Hematopoietic multipotent progenitor cell treated with erythropoietin and hydrocortisone succinate and interleukin-3 and kit ligand, for 17 days (in vitro differentiated cells): ENCODE results near the gene AFF1.

Source experiments
- DNase-seq: peaks from one replicate; pipeline ENCODE4 v3.0.0-alpha.2; 2015; ENCODE audit warnings: low spot score

The AFF1 gene

DNA sequence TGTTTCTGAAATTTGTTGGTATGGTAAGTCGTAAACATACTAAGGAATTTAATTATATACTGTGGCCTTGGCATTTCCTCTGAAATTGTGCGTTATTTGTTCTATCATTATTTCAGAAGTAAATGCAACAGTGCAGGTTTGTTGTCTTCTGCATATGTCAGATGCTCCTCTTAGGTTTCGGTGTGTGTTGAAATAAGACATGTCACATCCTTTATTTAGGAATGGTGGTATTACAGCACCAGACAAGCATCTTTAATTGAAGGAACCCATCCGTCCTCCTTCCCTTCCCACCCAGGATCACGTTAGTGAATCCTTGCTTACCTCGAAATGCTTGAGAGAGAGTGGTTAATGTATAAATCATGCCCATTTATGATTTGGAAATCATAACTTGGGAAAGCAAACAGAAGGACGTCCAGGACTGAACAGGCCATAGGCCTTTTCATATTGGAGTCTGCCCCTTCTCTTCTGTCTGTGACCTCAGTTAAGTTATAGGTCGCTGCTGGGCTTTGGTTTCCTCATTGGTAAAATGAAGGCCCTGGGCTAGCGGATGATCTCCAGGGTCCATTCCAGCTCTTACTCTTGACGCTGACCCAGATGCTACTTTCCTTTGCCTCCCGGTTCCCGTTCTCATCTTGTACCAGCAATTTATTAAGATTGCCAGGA lies 151.5 kb downstream of the AFF1 start:
- DNase-seq = no peak

GRCh38 chr4:87087015-87087414 lies 152.2 kb downstream of the AFF1 start:
- no peak for DNase-seq

DNA sequence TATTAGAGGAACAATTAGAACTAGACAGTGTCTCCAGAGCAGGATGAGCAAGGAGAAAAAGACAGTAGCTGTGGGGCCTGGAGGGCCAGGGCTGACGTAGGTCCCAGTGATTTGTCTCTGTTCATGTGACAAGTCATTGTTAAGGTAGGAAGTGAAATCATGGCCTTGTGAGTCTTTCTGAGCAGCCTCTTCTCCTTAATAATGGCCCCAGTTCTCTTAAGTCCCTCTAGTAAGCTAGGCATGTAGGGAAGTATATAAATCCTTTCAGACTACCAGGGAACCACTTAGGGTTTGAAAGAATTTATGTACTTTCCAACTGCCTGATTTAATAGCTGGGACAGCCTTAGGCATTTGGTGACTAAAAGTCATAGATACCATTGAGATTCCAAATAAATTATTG lies 152.6 kb downstream of the AFF1 start:
- DNase-seq = no peak

DNA sequence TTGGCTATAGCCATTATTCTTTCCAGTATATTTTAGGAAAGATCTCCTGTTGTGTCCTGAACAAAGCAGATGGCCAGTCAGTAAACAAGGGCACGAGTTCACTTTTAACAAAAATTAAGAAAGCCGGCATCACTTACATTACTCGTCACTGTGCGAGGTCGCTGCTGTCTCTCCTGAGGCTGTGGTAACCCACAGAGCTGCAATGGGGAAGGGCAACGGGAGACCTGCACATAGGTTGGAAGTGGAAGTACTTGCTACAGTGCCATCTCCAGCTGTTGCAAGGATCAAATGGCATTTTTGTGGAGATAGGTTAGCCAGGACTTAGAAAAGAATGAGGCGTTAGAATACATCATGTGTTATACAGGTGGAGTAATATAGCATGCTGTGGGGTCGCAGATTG lies 153.4 kb downstream of the AFF1 start:
- DNase-seq = no peak

- DNase-seq = no peak
These were observed 154.6 kb downstream of the AFF1 start for GRCh38 chr4:87089368-87089767.

GRCh38 chr4:87090305-87090704 lies 155.5 kb downstream of the AFF1 start:
- no peak for DNase-seq

DNA sequence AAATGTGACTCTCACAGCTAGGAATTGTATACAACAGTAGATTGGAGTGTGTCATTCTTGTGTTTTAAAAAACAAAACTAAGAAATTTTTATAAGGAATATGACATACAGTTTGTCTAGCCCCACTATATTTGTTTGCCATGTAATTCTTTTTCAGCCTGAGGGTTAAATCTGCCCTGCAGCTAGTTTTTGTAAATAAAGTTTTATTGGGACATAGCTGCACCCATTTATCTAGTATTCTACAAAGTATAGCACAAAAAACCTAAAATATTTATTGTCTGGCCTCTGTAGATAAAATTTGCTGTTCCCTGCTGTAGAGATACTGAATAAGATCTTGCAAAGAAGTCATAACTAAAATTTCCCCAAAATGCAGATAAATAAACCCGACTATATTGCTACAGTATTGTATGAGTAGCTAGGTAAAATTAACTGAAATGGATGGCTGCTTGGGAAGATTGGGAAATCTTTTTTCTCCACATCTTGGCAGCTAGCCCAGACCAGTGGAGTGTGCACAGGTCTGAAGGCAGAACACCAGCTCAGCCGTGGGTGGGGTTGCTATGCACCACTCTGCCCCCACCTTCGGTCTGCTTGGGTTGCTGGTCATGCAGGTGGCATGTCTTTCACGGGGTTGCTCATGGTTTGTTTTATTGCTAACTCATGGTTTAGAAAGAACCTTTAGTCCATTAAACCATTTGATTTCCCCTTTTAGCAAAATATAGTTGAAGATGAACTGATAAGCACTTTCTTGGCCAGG lies 157.8 kb downstream of the AFF1 start:
- peak; percentile 91 for DNase-seq

GRCh38 chr4:87093443-87094123 lies 158.8 kb downstream of the AFF1 start:
- DNase-seq = peak; percentile 76

GRCh38 chr4:87097075-87097474 lies 162.3 kb downstream of the AFF1 start:
- DNase-seq = peak; percentile 55

DNA sequence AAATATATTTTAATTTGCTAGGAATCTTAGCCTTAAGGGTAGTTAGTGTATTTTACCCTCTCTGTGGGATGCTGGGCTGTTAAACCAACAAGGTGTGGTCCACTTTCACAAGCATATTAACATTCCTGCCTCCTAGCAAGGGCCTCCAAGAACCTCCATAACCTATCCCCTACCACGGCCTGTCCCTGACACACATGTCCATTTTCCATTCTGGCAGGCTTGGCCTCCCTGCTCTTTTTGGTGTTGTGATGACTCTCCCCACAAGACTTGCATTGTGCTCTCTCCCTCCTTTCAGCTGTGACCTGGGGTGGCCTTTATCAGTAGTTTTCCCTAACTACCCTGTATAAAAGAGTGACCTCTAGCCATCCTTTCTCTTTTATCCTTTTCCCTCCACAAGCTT lies 165.4 kb downstream of the AFF1 start:
- no peak for DNase-seq

DNA sequence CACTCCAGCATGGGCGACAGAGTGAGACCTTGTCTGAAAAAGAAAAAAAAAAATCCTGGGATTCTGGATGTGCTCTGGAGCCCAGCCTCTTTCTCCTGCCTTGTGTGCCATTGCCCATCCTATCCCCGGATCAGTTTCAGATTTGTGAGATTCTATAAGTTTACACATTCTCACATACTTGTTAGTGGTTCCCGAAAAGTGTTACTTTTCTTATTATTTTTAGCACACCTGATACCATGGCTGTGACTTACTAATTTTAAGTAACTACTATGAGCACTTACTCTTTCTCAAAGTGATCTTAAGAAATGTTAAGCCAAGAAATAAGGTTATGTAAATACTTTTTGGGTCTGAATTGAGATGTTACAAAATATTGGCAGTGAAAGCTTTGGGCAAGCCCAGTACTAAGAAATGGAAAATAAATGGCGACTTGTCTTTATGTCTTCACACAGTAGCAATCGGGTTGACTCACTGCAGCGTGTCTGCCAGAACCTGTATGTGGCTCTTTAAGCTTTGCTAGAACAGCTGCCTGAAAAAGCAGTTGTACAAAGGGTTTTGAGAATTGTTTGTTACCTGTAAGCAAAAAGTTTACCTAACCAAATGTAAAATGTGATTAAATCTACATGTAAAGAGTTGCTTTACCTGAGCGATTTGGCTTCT lies 166.9 kb downstream of the AFF1 start:
- DNase-seq = no peak

- DNase-seq = no peak
These were observed 168.3 kb downstream of the AFF1 start for GRCh38 chr4:87103086-87103485.

- no peak for DNase-seq
These were observed 168.9 kb downstream of the AFF1 start for GRCh38 chr4:87103691-87104187.

DNA sequence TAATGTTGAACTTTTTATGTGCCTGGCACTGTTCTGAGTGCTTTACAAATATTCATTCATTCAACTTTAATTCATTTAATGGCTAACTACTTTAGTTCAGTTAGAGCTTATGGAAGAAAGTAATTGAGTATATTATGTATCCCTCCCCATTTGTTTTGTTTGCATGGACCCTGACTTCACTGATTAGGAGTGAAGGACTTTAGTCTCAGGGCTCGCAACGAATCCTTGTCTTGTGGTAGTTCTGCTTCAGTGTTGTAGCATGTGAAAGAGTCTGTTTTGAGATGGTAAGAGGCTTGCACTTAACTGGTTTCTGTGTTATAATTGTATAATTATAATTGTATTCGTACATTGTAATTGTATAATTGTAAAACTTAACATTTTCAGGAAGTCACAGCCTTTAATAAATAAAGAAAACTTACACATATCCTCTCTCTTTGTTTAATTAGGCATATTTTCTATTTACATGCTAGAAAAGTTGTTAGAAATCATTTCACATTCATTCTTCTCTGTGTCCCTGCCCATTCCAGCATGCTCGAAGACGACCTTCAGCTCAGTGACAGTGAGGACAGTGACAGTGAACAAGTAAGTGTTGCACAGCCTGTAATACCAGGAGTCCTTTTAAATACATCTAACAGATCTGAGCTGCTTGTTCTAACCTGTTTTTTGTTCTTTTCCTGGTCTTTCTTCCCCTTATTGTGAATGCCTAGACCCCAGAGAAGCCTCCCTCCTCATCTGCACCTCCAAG lies 170.5 kb downstream of the AFF1 start:
- DNase-seq = no peak

- no peak for DNase-seq
These were observed 173.3 kb downstream of the AFF1 start for GRCh38 chr4:87108142-87108546.

DNA sequence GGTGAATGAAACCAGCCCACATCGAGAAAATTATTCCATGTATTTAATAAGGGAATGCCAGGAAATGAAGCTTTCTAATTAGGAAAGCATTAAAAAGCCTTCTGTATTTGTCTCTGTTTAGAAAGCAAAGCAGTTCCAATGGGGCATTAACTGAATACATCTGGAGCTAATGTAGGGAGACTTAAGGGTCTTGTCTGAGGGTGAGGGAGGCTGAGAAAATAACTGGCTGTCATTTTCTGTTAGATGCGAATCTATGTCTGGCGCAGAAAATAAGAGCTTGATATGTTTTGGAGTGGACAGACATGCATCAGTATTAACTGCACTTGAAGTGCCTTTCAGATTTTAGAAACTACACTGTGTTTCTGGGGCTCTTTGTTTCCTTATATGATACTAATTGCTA lies 174.3 kb downstream of the AFF1 start:
- no peak for DNase-seq

- DNase-seq = no peak
These were observed 175.1 kb downstream of the AFF1 start for GRCh38 chr4:87109945-87110344.

DNA sequence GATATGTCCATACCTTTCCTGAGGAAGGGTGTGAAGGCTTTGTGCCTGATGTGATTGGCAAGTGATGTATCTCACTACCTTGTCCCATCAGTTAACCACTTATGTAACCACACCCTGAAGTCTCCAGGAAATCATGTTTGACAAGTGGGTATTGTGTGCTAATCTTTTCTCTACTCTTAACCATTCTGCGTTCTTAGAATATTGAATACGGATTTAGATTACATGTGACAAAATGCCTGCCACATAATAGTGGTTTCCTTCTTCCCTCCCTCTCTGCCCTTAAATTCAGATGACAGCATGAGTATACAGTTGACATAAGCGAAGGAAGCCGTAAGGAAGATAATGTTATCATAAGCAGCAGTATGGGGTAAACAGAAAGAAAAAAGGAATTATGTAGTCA lies 177.3 kb downstream of the AFF1 start:
- no peak for DNase-seq

DNA sequence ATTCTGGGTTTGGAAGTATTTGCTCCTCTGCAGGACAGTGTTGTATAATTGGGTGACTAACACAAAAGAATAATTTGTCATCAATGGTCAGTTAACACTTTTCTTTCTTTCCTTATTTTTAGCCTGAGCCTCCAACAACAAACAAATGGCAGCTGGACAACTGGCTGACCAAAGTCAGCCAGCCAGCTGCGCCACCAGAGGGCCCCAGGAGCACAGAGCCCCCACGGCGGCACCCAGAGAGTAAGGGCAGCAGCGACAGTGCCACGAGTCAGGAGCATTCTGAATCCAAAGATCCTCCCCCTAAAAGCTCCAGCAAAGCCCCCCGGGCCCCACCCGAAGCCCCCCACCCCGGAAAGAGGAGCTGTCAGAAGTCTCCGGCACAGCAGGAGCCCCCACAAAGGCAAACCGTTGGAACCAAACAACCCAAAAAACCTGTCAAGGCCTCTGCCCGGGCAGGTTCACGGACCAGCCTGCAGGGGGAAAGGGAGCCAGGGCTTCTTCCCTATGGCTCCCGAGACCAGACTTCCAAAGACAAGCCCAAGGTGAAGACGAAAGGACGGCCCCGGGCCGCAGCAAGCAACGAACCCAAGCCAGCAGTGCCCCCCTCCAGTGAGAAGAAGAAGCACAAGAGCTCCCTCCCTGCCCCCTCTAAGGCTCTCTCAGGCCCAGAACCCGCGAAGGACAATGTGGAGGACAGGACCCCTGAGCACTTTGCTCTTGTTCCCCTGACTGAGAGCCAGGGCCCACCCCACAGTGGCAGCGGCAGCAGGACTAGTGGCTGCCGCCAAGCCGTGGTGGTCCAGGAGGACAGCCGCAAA lies 179.6 kb downstream of the AFF1 start:
- no peak for DNase-seq

DNA sequence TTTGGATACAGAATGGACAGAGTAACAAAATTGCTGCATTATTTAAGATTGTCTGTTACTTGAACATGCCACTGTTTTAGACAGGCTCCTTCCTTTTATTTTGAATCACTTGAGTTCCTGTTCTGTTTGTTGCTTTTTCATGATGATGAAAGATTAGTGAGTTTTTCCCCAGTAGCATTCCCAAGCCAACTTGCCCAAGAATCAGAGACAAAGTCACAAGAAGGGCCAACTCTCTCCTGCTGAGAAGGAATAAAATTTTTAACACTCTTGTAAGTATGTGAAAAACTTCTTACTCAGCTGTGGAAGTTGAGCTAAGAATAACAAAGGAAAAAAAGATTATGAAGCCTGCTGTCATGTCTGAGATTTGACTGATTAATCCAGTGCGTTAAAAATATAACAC lies 181.4 kb downstream of the AFF1 start:
- DNase-seq = no peak
